ENCODE results near the gene ERO1A. TPM values are rescaled to one million over a fixed set of nuclear protein-coding genes. Genes with fewer than 3 reads are reported as not detected.

Gene ERO1A
- total and polyA plus RNA-seq, 2 donors (not counting 1 experiment from before 2014, with no cell fraction given), result 34.5 to 64.9 TPM

- TF ChIP-seq CTCF (conservative IDR thresholded peaks at IDR 0.05 in 1 of 2, IDR thresholded peaks at IDR 0.05 in 1 of 2; ENCODE audit: low read depth in 1 of 2, low read length in 2 of 2), result no peak
- no peak for TF ChIP-seq EZH2 (IDR thresholded peaks at IDR 0.05; ENCODE audit: low read length, missing control alignments)
These were observed 34.0 kb downstream of the ERO1A start for GRCh38 chr14:52661314-52661713.

GRCh38 chr14:52660832-52661231, 34.5 kb downstream of the ERO1A start:
- no peak for DNase-seq (ENCODE audit: low read depth in 2 of 2)
- Histone ChIP-seq H3K79me2 (ENCODE audit: control insufficient read depth, insufficient read depth, low read length) (no peaks in the 10 kb centered on the region), H2AFZ (ENCODE audit: low read length) (no peak overlapping the region), H3K4me1 (ENCODE audit: control insufficient read depth, extremely low read depth, insufficient read depth, low read length) (no peaks in the 10 kb centered on the region), H3K9me3 (ENCODE audit: control insufficient read depth, insufficient read depth, low read depth, low read length) (no peaks in the 10 kb centered on the region), H3K4me2 (ENCODE audit: extremely low read depth, insufficient read depth, low read length) (no peak overlapping the region), H4K20me1 (ENCODE audit: control insufficient read depth, extremely low read depth, insufficient read depth, low read length) (no peaks in the 10 kb centered on the region), H3K27me3 (ENCODE audit: control insufficient read depth, insufficient read depth, low read length) (no peaks in the 10 kb centered on the region), H3K9ac (ENCODE audit: insufficient read depth, low read length) (no peak overlapping the region), H3K36me3 (ENCODE audit: control insufficient read depth, insufficient read depth, low read length) (no peaks in the 10 kb centered on the region), H3K27ac (ENCODE audit: insufficient read depth, low read length) (no peak overlapping the region), H3K4me3 (replicated peaks in 1 of 4; ENCODE audit: control extremely low read depth in 1 of 4, insufficient read depth in 1 of 4, low read depth in 3 of 4, low read length in 4 of 4) (no peak overlapping the region)
- TF ChIP-seq CTCF (conservative IDR thresholded peaks at IDR 0.05 in 1 of 2, IDR thresholded peaks at IDR 0.05 in 1 of 2; ENCODE audit: low read depth in 1 of 2, low read length in 2 of 2) (no peak), EZH2 (IDR thresholded peaks at IDR 0.05; ENCODE audit: low read length, missing control alignments) (no peak)

More at GRCh38 chr14:52661314-52661713, 34.0 kb downstream of the ERO1A start:
- Histone ChIP-seq H4K20me1 (ENCODE audit: control insufficient read depth, extremely low read depth, insufficient read depth, low read length) (no peaks in the 10 kb centered on the region), H3K4me3 (replicated peaks in 1 of 4; ENCODE audit: control extremely low read depth in 1 of 4, insufficient read depth in 1 of 4, low read depth in 3 of 4, low read length in 4 of 4) (no peak overlapping the region), H3K9ac (ENCODE audit: insufficient read depth, low read length) (no peak overlapping the region), H2AFZ (ENCODE audit: low read length) (no peak overlapping the region), H3K27ac (ENCODE audit: insufficient read depth, low read length) (no peak overlapping the region), H3K27me3 (ENCODE audit: control insufficient read depth, insufficient read depth, low read length) (no peaks in the 10 kb centered on the region), H3K9me3 (ENCODE audit: control insufficient read depth, insufficient read depth, low read depth, low read length) (no peaks in the 10 kb centered on the region), H3K4me1 (ENCODE audit: control insufficient read depth, extremely low read depth, insufficient read depth, low read length) (no peaks in the 10 kb centered on the region), H3K36me3 (ENCODE audit: control insufficient read depth, insufficient read depth, low read length) (no peaks in the 10 kb centered on the region), H3K4me2 (ENCODE audit: extremely low read depth, insufficient read depth, low read length) (no peak overlapping the region), H3K79me2 (ENCODE audit: control insufficient read depth, insufficient read depth, low read length) (no peaks in the 10 kb centered on the region)
- no peak for DNase-seq (ENCODE audit: low read depth in 2 of 2)

GRCh38 chr14:52660325-52660724, 35.0 kb downstream of the ERO1A start:
- TF ChIP-seq EZH2 (IDR thresholded peaks at IDR 0.05; ENCODE audit: low read length, missing control alignments) (no peak), CTCF (conservative IDR thresholded peaks at IDR 0.05 in 1 of 2, IDR thresholded peaks at IDR 0.05 in 1 of 2; ENCODE audit: low read depth in 1 of 2, low read length in 2 of 2) (no peak)
- Histone ChIP-seq H2AFZ (ENCODE audit: low read length) (no peak overlapping the region), H3K9me3 (ENCODE audit: control insufficient read depth, insufficient read depth, low read depth, low read length) (no peaks in the 10 kb centered on the region), H3K4me1 (ENCODE audit: control insufficient read depth, extremely low read depth, insufficient read depth, low read length) (no peaks in the 10 kb centered on the region), H3K27ac (ENCODE audit: insufficient read depth, low read length) (no peak overlapping the region), H3K79me2 (ENCODE audit: control insufficient read depth, insufficient read depth, low read length) (no peaks in the 10 kb centered on the region), H3K9ac (ENCODE audit: insufficient read depth, low read length) (no peak overlapping the region), H3K4me3 (replicated peaks in 1 of 4; ENCODE audit: control extremely low read depth in 1 of 4, insufficient read depth in 1 of 4, low read depth in 3 of 4, low read length in 4 of 4) (no peak overlapping the region), H3K36me3 (ENCODE audit: control insufficient read depth, insufficient read depth, low read length) (no peaks in the 10 kb centered on the region), H3K4me2 (ENCODE audit: extremely low read depth, insufficient read depth, low read length) (no peak overlapping the region), H3K27me3 (ENCODE audit: control insufficient read depth, insufficient read depth, low read length) (no peaks in the 10 kb centered on the region), H4K20me1 (ENCODE audit: control insufficient read depth, extremely low read depth, insufficient read depth, low read length) (no peaks in the 10 kb centered on the region)
- DNase-seq (ENCODE audit: low read depth in 2 of 2), result no peak
